Pancreas (tissue), 10 donors: Measurements from ENCODE around the gene DOHH. TPM values are rescaled to one million over a fixed set of nuclear protein-coding genes. Genes with fewer than 3 reads are reported as not detected.

ENCODE experiments used
- ATAC-seq, 4 donors: fragments of 200-7000 bp; cut with Tn5 transposase; one replicate each; pipeline versions ENCODE4 v1.8.0 to v1.9.1; 2020; ENCODE audit warnings: mild to moderate bottlenecking in 4 of 4, moderate library complexity in 4 of 4
- DNase-seq, 6 donors: peaks; one replicate each; pipeline ENCODE4 v3.0.0-alpha.2; 2020
- FAIRE-seq: peaks from 2 replicates; lab custom pipeline; 2012; peaks lifted over from hg19 to GRCh38; lab: Jason Lieb, UNC
- H3K27ac ChIP-seq, 4 donors: fragments of 200-600 bp; sonication (generic); 1 replicate in 3 of 4; 2 replicates in 1 of 4; pipeline versions ENCODE4 v1.5.0 to v1.8.0; 2020
- H3K27me3 ChIP-seq, 4 donors: fragments of 200-600 bp; one replicate each; pipeline ENCODE4 v1.8.0; 2021
- H3K36me3 ChIP-seq, 3 donors: fragments of 200-600 bp; sonication (generic) in 1 of 3; one replicate each; pipeline versions ENCODE4 v1.5.0 to v1.8.0; 2020 to 2021
- H3K4me1 ChIP-seq, 3 donors: fragments of 200-600 bp; one replicate each; pipeline ENCODE4 v1.8.0; 2021
- H3K4me3 ChIP-seq, 4 donors: fragments of 200-600 bp; sonication (generic) in 2 of 4; one replicate each; pipeline versions ENCODE4 v1.5.0 to v1.8.0; 2020 to 2021
- H3K9me3 ChIP-seq, 4 donors: fragments of 200-600 bp; one replicate each; pipeline ENCODE4 v1.8.0; 2021
- WGBS, 2 donors: extraction: QIAGEN DNeasy Blood & Tissue Kit; methylation state at CpG; one replicate each; pipeline ENCODE4 v1.1.7; 2013; 5-methylcytosine and 5-hydroxymethylcytosine counted together
- intact Hi-C, 3 donors: fragments of 100-400 bp; cut with DNase I; formaldehyde crosslinking; loops; one replicate each; pipeline versions ENCODE4 v1.11.1 to v1.14.2; 2022
- polyA plus RNA-seq, 2 donors: library from polyadenylated mRNA; stranded (reverse); fragments of 200-250 nt; gene quantifications; one replicate each; pipeline ENCODE4 v1.2.3, GENCODE V29; 2013
- total RNA-seq, 6 donors: library from RNA; stranded (reverse); fragmentation: NEBNext Ultra II Directional in 4 of 6; extraction: Animal tissue kit (Norgen Biotek cat#: 25700) in 4 of 6; gene quantifications; one replicate each; pipeline versions ENCODE4 v1.2.1 to v1.2.4, GENCODE V29; 2021 to 2023
- TF ChIP-seq, protein P1 (sequence below), 4 donors: fragments of 200-600 bp; sonication (generic) in 3 of 4; IDR thresholded peaks; one replicate each; pipeline versions ENCODE4 v1.5.0 to v1.8.0; 2021; ENCODE audit warnings: antibody characterized with exemption in 4 of 4
- donor health status: healthy with polysubstance abuse.
- donor health status: DM: no; HTN: no; CAD: no; lungs with moderate emphysema.
- donor health status: DM: no; HTN: no; CAD: no.
- donor health status: control.
- donor health status: control.
- donor health status: Bipolar disorder and iron deficiency.
- donor health status: DM: yes; HTN: yes; CAD: no.
- donor health status: DM: no; HTN: no; CAD: no.
- donor health status: DM: no; HTN: no; CAD: no.
- donor health status: DM: yes; HTN: yes; CAD: no.

Gene DOHH
- total and polyA plus RNA-seq, 8 donors: 3.2 to 10.5 (median 5.0) TPM

DNA sequence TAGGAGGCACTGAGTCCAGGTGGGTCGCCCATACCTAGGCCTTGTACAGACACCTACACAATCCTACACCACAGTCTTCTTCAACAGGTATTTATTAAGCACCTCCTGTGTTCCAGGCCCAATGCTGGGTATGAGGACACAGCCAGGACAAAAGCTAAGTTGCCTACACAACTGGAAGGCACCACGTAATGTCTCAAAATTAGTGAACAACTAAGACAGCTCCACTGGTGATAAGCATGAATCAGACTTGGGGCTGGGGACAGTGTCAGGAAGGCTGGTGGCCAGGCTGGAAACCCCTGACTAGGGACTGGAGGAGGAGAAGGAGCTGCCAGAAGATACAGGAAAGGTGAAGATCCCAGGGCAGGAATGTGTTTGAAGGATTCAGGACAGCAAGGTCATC lies 22.5 kb downstream of the DOHH start:
- WGBS, 2 donors: 89 to 97% methylated on average over 2 of the region's 2 CpGs
- peaks cover 0 to 5% (median 0%) of the 10 kb centered on the region in 3 donors for H3K4me1 ChIP-seq
- ATAC-seq (no peak), DNase-seq (no peak), FAIRE-seq (no peak)
- no peaks in the 10 kb centered on the region for H3K36me3 ChIP-seq
- no peaks in the 10 kb centered on the region for H3K9me3 ChIP-seq
- no peaks in the 10 kb centered on the region for H3K27me3 ChIP-seq
- intact Hi-C loops: loop anchor here in 1 of 3 donors (10.0 kb wide), 1 partner anchor 163 kb away; no protein-coding TSS in a partner anchor
- no peak overlapping the region for H3K4me3 ChIP-seq
- TF ChIP-seq, protein P1, sequence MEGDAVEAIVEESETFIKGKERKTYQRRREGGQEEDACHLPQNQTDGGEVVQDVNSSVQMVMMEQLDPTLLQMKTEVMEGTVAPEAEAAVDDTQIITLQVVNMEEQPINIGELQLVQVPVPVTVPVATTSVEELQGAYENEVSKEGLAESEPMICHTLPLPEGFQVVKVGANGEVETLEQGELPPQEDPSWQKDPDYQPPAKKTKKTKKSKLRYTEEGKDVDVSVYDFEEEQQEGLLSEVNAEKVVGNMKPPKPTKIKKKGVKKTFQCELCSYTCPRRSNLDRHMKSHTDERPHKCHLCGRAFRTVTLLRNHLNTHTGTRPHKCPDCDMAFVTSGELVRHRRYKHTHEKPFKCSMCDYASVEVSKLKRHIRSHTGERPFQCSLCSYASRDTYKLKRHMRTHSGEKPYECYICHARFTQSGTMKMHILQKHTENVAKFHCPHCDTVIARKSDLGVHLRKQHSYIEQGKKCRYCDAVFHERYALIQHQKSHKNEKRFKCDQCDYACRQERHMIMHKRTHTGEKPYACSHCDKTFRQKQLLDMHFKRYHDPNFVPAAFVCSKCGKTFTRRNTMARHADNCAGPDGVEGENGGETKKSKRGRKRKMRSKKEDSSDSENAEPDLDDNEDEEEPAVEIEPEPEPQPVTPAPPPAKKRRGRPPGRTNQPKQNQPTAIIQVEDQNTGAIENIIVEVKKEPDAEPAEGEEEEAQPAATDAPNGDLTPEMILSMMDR (IDR thresholded peaks at IDR 0.05): no peak
- no peak overlapping the region for H3K27ac ChIP-seq

DNA sequence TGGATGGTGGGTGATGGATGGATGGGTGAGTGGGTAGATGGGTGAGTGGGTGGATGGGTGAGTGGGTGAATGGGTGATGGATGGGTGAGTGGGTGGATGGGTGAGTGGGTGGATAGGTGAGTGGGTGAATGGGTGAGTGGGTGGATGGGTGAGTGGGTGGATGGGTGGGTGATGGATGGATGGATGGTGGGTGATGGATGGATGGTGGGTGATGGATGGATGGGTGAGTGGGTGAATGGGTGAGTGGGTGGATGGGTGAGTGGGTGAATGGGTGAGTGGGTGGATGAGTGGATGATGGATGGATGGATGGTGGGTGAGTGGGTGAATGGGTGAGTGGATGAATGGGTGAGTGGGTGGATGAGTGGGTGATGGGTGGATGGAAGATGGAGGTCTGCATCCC lies 23.0 kb downstream of the DOHH start:
- ATAC-seq: no peak

DNA sequence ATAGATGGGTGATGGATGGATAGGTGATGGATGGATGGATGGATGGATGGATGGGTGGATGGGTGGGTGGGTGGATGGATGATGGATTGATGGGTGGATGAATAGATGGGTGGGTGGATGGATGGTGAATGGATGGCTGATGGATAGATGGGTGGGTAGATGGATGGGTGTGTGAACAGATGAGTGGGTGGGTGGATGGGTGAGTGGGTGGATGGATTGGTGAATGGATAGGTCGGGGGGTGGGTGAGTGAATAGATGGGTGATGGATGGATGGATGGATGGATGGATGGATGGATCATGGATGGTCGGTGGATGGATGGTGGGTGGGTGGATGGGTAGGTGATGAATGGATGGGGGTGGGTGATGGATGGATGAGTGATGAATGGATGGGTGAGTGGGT lies 23.6 kb downstream of the DOHH start:
- no peaks in the 10 kb centered on the region for H3K9me3 ChIP-seq
- no peak for DNase-seq
- no peak overlapping the region for H3K27ac ChIP-seq
- TF ChIP-seq, protein P1 (IDR thresholded peaks at IDR 0.05): no peak
- ATAC-seq: no peak
- no peaks in the 10 kb centered on the region for H3K27me3 ChIP-seq
- FAIRE-seq: no peak
- H3K36me3 ChIP-seq: no peaks in the 10 kb centered on the region
- WGBS, 2 donors: 59 to 79% methylated on average over 2 of the region's 2 CpGs
- intact Hi-C loops: loop anchor here in 1 of 3 donors (10.0 kb wide), 1 partner anchor 162 kb away; no protein-coding TSS in a partner anchor
- H3K4me3 ChIP-seq: no peak overlapping the region
- peaks cover 0 to 5% (median 0%) of the 10 kb centered on the region in 3 donors for H3K4me1 ChIP-seq

More for the DNA sequence above, 23.0 kb downstream of the DOHH start:
- Histone ChIP-seq H3K9me3 (no peaks in the 10 kb centered on the region), H3K36me3 (no peaks in the 10 kb centered on the region), H3K4me3 (no peak overlapping the region), H3K27ac (no peak overlapping the region), H3K4me1 (peaks cover 0 to 5% (median 0%) of the 10 kb centered on the region in 3 donors), H3K27me3 (no peaks in the 10 kb centered on the region)
- intact Hi-C loops: loop anchor here in 1 of 3 donors (10.0 kb wide), 1 partner anchor 163 kb away; no protein-coding TSS in a partner anchor
- FAIRE-seq: no peak
- no peak for DNase-seq
- TF ChIP-seq, protein P1 (IDR thresholded peaks at IDR 0.05): no peak

DNA sequence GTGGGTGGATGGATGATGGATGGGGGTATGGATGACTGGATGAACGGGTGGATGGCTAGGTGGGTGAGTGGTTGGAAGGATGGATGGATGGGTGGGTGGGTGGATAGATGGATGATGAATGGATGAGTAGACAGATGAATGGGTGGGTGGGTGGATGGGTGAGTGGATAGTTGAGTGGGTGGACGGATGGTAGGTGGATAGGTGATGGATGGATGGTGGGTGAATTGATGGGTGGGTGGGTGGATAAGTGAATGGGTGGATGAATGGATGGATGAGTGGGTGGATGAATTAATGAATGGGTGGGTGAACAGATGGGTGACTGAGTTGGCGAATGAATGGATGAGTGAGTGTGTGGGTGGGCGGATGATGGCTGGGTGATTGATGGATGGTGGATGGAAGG lies 25.0 kb downstream of the DOHH start:
- intact Hi-C loops: loop anchor here in 1 of 3 donors (10.0 kb wide), 1 partner anchor 161 kb away; no protein-coding TSS in a partner anchor
- FAIRE-seq: no peak

DNA sequence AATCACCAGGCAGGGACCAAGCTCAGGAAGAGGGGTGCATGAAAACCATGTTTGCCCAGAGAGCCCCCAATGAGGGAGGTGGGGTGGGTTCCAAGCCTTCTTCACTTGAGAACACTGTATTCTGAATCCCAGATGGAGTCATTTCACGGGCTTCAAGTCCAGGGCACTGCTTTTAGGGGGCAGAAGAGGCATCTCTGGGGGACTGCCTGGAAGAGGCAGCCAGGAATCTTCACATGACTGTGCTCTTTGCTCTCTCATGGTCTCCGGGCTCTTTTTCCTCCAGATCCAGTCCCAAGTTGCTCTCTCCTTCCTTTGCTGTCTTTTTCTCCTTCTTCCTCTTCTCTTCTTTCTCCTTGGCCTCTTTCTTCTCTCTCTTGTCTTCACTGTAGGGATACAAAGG lies 25.9 kb downstream of the DOHH start:
- peaks cover 0 to 5% (median 0%) of the 10 kb centered on the region in 3 donors for H3K4me1 ChIP-seq
- DNase-seq (no peak), FAIRE-seq (no peak), ATAC-seq (no peak)
- no peaks in the 10 kb centered on the region for H3K36me3 ChIP-seq
- no peaks in the 10 kb centered on the region for H3K27me3 ChIP-seq
- TF ChIP-seq, protein P1 (IDR thresholded peaks at IDR 0.05): no peak
- H3K4me3 ChIP-seq: no peak overlapping the region
- intact Hi-C loops: loop anchor here in 2 of 3 donors (5.0 to 10.0 kb wide), 2 partner anchors 147 to 160 kb away; no protein-coding TSS in a partner anchor
- 76 to 92% methylated on average over 2 of the region's 2 CpGs for WGBS, 2 donors
- no peak overlapping the region for H3K27ac ChIP-seq
- H3K9me3 ChIP-seq: no peaks in the 10 kb centered on the region

More for the DNA sequence above, 25.0 kb downstream of the DOHH start:
- ATAC-seq: no peak
- 90 to 92% methylated on average over 4 of the region's 4 CpGs for WGBS, 2 donors
- Histone ChIP-seq H3K4me1 (peaks cover 0 to 5% (median 0%) of the 10 kb centered on the region in 3 donors), H3K9me3 (no peaks in the 10 kb centered on the region), H3K4me3 (no peak overlapping the region), H3K27me3 (no peaks in the 10 kb centered on the region), H3K36me3 (no peaks in the 10 kb centered on the region), H3K27ac (no peak overlapping the region)
- TF ChIP-seq, protein P1 (IDR thresholded peaks at IDR 0.05): no peak
- no peak for DNase-seq
